ENCODE measurements around the gene EMILIN1.
A peak's percentile ranks its signal among the peaks of the same experiment; 100 is the strongest.
"Not testable (repeated sequence)": the region's sequence is repeated elsewhere in the genome, so short reads cannot be mapped to it uniquely, and the experiment has no call there.

The EMILIN1 gene

GRCh38 chr2:27054721-27055120 is 23.7 kb upstream of the EMILIN1 start:
- no peak for DNase-seq (ENCODE audit: low read depth)

GRCh38 chr2:27057184-27057583 is 21.2 kb upstream of the EMILIN1 start:
- no peak for DNase-seq (ENCODE audit: low read depth)

- DNase-seq (ENCODE audit: low read depth), result no peak
Observed at GRCh38 chr2:27058210-27058609, 20.2 kb upstream of the EMILIN1 start.

DNA sequence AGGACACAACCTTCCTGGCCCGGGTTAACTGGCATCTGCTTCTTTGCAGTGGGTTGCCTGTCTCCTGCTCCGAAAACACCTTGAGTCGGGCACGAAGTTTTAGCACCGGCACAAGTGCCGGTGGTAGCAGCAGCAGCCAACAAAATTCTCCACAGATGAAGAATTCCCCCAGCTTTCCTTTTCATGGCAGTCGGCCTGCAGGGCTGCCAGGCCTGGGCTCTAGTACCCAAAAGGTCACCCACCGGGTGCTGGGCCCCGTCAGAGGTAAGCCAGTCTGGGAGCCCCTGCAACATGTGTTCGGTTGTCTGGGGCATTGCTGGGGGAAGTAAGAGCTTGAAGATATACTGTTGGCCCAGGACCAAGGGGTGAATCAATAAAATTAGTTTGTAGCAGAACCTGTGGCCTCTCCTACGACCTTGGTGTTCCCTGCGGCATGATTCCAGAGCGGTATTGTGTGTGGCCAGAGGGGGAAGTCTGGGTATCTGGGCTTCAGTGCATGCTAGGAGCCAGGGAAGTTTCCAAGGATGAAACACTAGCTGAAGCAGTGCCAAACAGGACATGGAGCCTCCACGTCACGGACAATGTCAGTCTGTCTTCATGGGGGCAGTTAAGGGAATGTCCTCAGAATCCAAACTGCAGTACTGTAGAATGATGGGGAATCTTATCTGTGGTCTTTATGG is 19.1 kb upstream of the EMILIN1 start:
- DNase-seq (ENCODE audit: low read depth), result no peak

GRCh38 chr2:27060323-27060722 is 18.1 kb upstream of the EMILIN1 start:
- no peak for DNase-seq (ENCODE audit: low read depth)

DNA sequence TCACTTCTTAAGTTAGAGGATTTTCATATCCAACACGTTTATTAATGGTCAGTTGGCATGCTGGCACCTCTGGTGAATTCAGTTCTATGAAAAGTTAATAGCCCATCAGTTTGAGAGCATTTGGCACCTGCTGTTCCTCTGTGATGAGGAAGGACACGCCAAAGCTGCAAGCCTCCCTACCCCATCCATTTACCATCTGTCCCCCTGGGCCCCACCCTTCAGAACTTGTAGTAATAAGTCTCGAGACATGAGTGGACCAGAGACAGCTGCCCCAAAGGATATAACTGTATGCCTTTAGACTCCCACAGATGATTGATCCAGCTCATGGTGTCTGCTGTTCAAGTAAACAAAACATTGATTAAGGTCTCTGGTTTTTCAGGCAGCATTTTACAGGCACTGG is 13.3 kb upstream of the EMILIN1 start:
- no peak for DNase-seq (ENCODE audit: low read depth)

DNA sequence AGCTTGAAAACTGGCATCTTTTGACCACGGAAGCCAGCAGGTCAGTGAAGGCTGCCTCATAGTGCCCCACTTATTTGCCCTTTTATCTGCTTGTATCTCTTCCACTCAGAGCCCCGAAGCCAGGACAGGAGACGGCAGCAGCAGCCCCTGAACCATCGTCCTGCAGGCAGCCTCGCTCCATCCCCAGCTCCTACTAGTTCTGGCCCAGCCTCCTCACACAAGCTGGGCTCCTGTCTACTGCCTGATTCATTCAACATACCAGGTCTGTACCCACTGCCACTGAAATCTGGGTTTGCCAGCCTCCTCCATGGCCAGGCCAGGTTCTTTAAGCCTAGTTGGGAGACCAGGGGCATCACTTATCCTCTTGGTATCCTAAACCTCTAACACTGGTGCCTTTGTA is 11.0 kb upstream of the EMILIN1 start:
- DNase-seq (ENCODE audit: low read depth), result no peak

GRCh38 chr2:27069436-27069835 is 9.0 kb upstream of the EMILIN1 start:
- DNase-seq (ENCODE audit: low read depth), result no peak

GRCh38 chr2:27069961-27070618 is 8.3 kb upstream of the EMILIN1 start:
- DNase-seq (ENCODE audit: low read depth), result no peak

GRCh38 chr2:27070653-27071276 is 7.7 kb upstream of the EMILIN1 start:
- DNase-seq (ENCODE audit: low read depth), result no peak

DNA sequence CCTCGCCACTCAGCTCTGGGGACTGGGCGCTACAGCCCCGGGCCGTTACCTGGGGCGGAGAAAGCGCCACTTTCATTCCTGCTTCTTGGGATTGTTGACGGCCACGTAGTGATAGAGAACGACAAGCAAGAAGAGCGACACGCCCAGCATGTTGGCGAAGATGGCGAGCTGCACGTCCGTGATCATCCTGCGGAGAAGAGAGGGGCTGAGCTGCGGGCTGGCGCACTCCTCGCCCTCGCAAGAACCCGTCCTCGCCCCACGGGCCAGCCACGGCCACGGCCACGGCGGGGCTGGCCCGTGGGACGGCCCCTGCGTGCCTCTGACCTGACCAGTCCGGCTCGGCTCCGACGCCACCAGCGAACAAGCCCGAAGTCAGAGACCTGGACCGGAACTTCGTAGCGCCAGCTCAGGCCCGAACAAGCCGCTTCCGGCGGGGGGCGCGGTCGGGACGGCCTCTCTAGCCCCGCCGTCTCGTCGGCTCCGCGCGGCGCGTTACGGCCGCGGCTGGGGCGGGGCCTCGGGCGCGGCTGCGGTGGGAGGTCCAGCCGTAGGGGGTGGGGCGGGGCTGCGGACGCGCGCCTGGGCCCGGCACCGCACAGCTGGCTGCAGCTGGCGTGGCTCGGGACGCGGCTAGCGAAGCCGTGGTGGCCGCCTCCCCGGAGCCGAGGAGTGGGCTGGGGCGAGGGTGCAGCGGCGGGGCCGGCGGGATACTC is 7.0 kb upstream of the EMILIN1 start, which contains the start of gene OST4:
TSS of gene OST4 (minus strand) at position 378 of the 713 bp plus-strand sequence.
- DNase-seq (ENCODE audit: low read depth), result peak; percentile 92

DNA sequence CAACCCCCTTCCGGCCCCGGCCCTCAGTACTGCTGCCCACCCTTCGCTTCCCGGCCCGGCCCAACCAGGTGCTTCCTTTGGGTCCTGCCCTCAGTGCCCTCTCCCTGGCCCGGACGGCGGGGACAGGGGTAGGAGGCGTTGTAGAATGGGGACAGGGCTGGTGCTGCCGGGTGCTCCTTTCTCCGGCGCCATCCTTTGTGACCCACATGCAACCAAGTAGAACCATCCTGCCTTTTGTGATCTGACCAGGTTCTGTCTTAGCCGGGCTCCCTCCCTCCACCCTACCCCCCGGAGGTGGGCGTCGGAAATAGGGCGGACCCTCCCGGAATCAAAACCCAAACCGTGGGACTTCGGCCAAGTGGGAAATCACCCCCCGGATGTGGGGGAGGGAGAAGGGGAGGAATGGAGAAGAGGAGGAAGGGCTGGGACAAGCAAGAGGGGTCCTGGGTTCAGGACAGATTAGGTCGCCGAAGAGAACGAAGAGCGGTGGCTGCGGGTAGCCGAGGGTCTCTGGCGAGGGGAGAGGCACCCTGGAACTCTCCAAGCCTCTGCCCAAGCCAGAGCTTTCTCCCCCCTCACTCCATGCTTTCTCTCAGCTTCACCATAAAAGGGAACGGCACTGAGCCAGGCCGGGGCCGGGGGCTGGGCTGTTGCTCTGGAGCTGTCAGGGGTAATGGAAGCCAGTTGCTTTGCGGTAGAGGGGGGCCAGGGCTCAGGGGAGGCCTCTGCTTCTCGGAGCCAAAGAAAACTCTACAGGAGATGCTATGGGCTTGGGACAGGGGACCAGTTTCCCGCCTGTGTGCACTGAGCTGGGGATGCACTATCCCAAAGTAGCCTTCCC is 6.2 kb upstream of the EMILIN1 start:
- no peak for DNase-seq (ENCODE audit: low read depth)

GRCh38 chr2:27072920-27073319 is 5.5 kb upstream of the EMILIN1 start:
- DNase-seq (ENCODE audit: low read depth), result no peak

GRCh38 chr2:27073782-27074181 is 4.6 kb upstream of the EMILIN1 start:
- DNase-seq (ENCODE audit: low read depth), result no peak

- no peak for DNase-seq (ENCODE audit: low read depth)
Observed at GRCh38 chr2:27074738-27075565, 3.5 kb upstream of the EMILIN1 start.

DNA sequence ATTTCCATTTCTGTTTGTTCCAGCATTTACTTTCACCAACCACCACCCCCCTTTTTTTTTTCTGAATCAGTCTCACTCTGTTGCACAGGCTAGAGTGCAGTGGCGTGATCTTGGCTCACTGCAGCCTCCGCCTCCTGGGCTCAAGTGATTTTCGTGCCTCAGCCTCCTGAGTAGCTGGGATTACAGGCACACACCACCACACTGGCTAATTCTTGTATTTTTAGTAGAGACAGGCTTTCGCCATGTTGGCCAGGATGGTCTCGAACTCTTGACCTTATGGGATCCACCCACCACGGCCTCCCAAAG is 2.9 kb upstream of the EMILIN1 start:
- DNase-seq (ENCODE audit: low read depth), result not testable (repeated sequence)

DNA sequence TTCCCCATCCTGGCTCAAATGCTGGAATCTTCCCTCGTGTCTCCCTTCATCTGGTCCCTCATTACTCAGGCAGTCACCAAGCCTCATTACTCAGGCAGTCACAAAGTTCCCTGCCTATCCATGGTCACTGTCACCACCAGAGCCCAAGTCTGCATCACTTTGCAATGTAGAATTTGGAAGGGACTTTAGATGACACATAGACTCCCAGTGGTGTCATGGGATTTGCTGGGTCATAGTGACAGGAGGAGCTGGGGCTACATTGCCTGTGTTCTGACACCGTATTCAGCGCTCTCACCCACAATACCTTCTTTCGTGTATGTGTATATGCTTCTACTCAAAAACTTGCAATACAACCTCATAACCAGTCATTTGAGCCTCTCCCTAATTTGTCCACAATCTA is 2.1 kb upstream of the EMILIN1 start:
- DNase-seq (ENCODE audit: low read depth), result no peak

GRCh38 chr2:27077231-27077630 is 1.2 kb upstream of the EMILIN1 start:
- no peak for DNase-seq (ENCODE audit: low read depth)

GRCh38 chr2:27079233-27080139 is 1.1 kb downstream of the EMILIN1 start:
- DNase-seq (ENCODE audit: low read depth), result no peak

DNA sequence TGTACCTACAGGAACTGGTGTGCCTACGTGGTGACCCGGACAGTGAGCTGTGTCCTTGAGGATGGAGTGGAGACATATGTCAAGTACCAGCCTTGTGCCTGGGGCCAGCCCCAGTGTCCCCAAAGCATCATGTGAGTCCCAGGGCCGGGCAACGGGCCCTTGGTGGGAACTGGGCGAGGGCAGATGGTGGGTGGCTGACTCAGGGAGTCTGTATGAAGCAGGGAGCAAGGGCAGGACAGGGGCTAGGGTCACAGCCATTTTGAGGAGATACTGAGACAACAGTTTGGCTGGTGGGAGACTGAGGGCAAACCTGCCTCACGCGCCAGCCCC is 1.7 kb downstream of the EMILIN1 start:
- no peak for DNase-seq (ENCODE audit: low read depth)

All from activated T-cell treated with anti-CD3 and anti-CD28 coated beads for 48 hours (primary cell).